GM21360 (cell line): ENCODE data around the gene GINS3.

Experiments used
- ATAC-seq: cut with Tn5 transposase; IDR thresholded peaks from one replicate; pipeline ENCODE4 v1.9.1; 2021; ENCODE audit warnings: mild to moderate bottlenecking, moderate library complexity; ENCODE audit not compliant: unreplicated experiment

Gene GINS3

GRCh38 chr16:58422809-58423208 is 30.5 kb downstream of the GINS3 start:
- ATAC-seq = no peak

- ATAC-seq = no peak
Measured at GRCh38 chr16:58425245-58425644, 33.0 kb downstream of the GINS3 start.

- ATAC-seq = peak; percentile 60
Measured at GRCh38 chr16:58425756-58426494, 33.7 kb downstream of the GINS3 start.

GRCh38 chr16:58426966-58427365 is 34.7 kb downstream of the GINS3 start:
- no peak for ATAC-seq

- ATAC-seq = no peak
Measured at GRCh38 chr16:58428621-58429542, 36.6 kb downstream of the GINS3 start.

- ATAC-seq = no peak
Measured at GRCh38 chr16:58430718-58431117, 38.4 kb downstream of the GINS3 start.

- no peak for ATAC-seq
Measured at GRCh38 chr16:58433569-58433951, 41.3 kb downstream of the GINS3 start.

GRCh38 chr16:58435779-58436178 is 43.5 kb downstream of the GINS3 start:
- no peak for ATAC-seq

GRCh38 chr16:58440131-58440530 is 47.9 kb downstream of the GINS3 start:
- no peak for ATAC-seq

GRCh38 chr16:58442547-58442946 is 50.3 kb downstream of the GINS3 start:
- no peak for ATAC-seq

GRCh38 chr16:58443783-58444182 is 51.5 kb downstream of the GINS3 start:
- ATAC-seq = no peak

- no peak for ATAC-seq
Measured at GRCh38 chr16:58444265-58444664, 52.0 kb downstream of the GINS3 start.

GRCh38 chr16:58448890-58449289 is 56.6 kb downstream of the GINS3 start:
- no peak for ATAC-seq

GRCh38 chr16:58449306-58449705 is 57.0 kb downstream of the GINS3 start:
- no peak for ATAC-seq

GRCh38 chr16:58449768-58450167 is 57.5 kb downstream of the GINS3 start:
- ATAC-seq = no peak

- ATAC-seq = no peak
Measured at GRCh38 chr16:58450590-58450989, 58.3 kb downstream of the GINS3 start.

GRCh38 chr16:58451265-58451689 is 59.0 kb downstream of the GINS3 start:
- ATAC-seq = no peak

- ATAC-seq = no peak
Measured at GRCh38 chr16:58451945-58452401, 59.7 kb downstream of the GINS3 start.

GRCh38 chr16:58452640-58453039 is 60.4 kb downstream of the GINS3 start:
- no peak for ATAC-seq

- ATAC-seq = no peak
Measured at GRCh38 chr16:58454178-58454577, 61.9 kb downstream of the GINS3 start.

GRCh38 chr16:58454856-58455255 is 62.6 kb downstream of the GINS3 start:
- ATAC-seq = no peak
